Mammary epithelial cell (primary cell): ENCODE results near the gene PLP1.

Experiments used
- CTCF ChIP-seq, 2 donors: IDR thresholded peaks in 1 of 2; conservative IDR thresholded peaks in 1 of 2; 2 replicates each; pipeline ENCODE4 v1.5.1; 2011 to 2012; ENCODE audit warnings: inconsistent platforms in 2 of 2, low read length in 2 of 2, mild to moderate bottlenecking in 2 of 2, control low read depth in 1 of 2, low read depth in 1 of 2; ENCODE audit not compliant: insufficient read depth in 1 of 2; ENCODE audit errors: extremely low read depth in 1 of 2
- EZH2 ChIP-seq: IDR thresholded peaks from 2 replicates; pipeline ENCODE4 v1.6.1; 2012; ENCODE audit warnings: low read length, inconsistent platforms, borderline replicate concordance

GRCh38 chrX:103830848-103831247 is 54.2 kb downstream of the PLP1 start:
- no peak for TF ChIP-seq CTCF (conservative IDR thresholded peaks at IDR 0.05 in 1 of 2, IDR thresholded peaks at IDR 0.05 in 1 of 2; ENCODE audit: extremely low read depth in 1 of 2, insufficient read depth in 1 of 2, low read depth in 1 of 2, low read length in 2 of 2)
- TF ChIP-seq EZH2: no peak
